HG03342 (cell line): ENCODE measurements around the gene MIGA1.
"Not testable (repeated sequence)": the region's sequence is repeated elsewhere in the genome, so short reads cannot be mapped to it uniquely, and the experiment has no call there.

ENCODE experiments used
- ATAC-seq: cut with Tn5 transposase; IDR thresholded peaks from one replicate; pipeline ENCODE4 v1.9.1; 2021; ENCODE audit warnings: mild to moderate bottlenecking, moderate library complexity; ENCODE audit not compliant: unreplicated experiment

MIGA1 gene

DNA sequence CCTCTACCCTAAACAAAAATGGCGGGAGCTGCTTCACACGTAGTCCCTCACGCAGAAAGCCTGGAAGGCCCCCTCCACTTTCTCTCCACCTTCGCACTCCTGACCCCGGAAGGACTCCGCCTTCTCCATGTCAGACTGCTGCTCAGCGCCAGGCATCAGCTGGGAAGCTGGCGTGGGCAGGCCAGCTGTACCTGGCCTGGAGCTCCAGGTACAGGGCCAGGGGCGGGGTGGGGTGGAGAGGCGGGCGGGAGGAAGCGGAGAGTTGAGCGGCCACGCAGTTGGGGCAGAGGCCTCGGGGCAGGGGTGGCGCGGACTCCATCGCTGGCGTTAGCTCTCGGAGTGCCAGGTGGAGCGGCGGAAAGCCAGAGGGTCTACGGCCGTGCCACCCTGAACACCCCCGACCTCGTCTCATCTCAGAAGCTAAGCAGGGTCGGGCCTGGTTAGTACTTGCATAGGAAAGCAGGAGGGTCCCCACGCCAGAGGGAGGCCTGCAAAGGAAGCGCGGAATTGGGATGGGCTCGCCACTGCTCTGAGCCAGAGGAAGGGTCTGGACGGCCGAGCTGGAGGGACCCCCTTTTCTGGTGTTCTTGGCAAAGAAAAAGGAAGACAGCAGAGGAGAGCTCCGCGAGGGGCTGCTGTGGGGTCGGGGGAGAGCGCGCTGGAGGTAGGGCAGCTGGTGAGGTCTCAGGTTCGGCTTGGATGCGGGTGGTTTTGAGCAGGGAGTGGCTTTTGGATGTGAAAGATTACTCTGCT is at the start of gene MIGA1:
MIGA1 (plus strand) TSS at position 121 of the 753 bp plus-strand sequence. CDS start 3,604 bp downstream, outside the sequence.
- ATAC-seq = peak; percentile 90

DNA sequence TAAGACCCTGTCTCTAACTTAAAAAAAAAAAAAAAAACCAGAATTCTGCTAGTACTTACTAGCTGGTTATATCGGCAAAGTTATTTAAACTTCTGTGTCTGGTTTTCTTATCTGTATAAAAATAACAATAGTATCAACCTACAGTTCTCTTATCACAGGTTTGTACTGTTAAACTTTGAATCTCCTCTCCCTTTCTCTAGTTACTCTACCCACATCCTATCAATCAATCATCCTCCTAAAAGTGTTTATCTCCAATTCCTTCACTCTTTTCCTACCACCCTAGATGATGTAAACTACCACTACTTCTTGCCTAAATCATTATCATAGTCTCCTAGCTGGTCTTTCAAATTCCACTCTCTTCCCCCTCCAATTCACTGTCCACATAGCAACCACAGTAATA is 47.4 kb upstream of the MIGA1 start:
- no peak for ATAC-seq

- ATAC-seq = no peak
Observed at GRCh38 chr1:77739235-77739634, 40.2 kb upstream of the MIGA1 start.

- no peak for ATAC-seq
Observed at GRCh38 chr1:77741316-77741715, 38.1 kb upstream of the MIGA1 start.

DNA sequence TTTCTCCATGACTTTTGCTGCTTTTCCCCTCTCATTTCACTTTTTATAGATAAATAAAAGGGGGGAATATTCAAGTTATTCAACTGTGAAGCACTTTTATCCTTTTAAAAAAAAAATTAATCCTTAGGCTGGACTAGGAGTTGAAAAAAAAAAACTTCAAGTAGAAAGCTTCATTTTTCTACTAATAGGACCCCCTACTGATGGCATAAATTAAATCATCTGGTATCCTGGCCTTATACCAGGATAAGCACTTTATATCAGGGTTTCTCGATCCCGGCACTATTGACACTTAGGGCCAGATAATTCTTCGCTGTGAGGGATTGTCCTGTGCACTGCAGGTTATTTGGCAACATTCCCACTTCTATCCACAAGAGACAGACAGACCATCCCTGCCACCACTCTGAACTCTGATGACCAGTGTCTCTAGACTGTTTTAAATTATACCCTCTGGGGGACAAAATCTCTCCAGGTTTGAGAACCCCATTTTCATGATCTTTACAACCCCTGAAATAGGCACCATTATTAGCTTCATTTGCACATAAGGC is 37.4 kb upstream of the MIGA1 start:
- ATAC-seq = no peak

DNA sequence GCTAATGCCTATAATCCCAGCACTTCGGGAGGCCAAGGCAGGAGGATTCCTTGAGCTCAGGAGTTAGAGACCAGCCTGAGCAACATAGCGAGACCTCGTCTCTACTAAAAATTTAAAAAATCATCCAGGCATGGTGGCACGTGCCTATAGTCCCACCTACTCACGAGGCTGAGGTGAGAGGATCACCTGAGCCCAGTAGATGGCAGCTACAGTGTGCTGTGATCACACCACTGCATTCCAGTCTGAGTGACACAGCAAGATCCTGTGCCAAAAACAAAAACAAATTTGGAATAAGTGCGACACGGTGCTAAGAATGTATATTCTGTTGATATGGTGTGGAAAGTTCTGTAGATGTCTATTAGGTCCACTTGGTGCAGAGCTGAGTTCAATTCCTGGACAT is 34.9 kb upstream of the MIGA1 start:
- no peak for ATAC-seq

DNA sequence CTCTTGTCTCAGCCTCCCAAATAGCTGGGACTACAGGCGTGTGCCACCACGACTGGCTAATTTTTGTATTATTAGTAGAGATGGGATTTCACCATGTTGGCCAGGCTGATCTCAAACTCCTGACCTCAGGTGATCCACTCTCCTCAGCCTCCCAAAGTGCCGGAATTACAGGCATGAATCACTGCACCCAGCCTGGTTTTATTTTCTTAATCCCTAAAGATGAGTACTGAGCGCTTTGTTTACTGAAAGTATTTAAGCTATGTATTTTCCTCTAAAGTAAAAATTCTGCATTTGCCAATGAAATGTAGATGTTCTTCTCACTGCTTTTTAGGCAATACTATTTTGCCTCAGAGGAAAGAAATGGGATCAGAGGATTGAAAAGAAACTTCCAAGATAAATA is 30.0 kb upstream of the MIGA1 start:
- not testable (repeated sequence) for ATAC-seq

GRCh38 chr1:77756052-77756754 is 23.2 kb upstream of the MIGA1 start:
- ATAC-seq = no peak

DNA sequence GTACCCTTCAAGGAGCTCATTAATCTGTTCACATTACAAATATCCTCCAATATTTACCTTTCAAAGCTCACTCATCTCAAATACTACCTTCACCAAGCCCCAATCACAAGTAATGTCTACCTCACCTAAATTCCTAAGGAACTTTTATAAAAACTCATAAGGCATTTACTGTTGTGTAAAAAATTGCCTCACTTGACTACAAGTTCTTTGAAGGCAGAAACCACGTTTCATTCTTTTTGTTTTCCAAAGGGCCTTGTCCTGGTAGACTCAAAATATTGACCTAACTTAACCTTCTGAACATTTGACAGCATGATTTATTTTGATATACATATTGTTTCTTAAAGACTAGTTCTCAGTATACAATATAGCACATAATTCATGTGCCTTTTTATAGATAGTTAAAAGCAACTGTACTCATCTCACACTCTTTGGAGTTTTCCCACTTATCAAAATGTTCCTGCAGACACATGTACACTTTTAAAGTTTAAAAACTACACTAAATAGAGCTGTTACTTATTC is 22.3 kb upstream of the MIGA1 start:
- ATAC-seq = no peak

GRCh38 chr1:77757603-77758002 is 21.8 kb upstream of the MIGA1 start:
- no peak for ATAC-seq

DNA sequence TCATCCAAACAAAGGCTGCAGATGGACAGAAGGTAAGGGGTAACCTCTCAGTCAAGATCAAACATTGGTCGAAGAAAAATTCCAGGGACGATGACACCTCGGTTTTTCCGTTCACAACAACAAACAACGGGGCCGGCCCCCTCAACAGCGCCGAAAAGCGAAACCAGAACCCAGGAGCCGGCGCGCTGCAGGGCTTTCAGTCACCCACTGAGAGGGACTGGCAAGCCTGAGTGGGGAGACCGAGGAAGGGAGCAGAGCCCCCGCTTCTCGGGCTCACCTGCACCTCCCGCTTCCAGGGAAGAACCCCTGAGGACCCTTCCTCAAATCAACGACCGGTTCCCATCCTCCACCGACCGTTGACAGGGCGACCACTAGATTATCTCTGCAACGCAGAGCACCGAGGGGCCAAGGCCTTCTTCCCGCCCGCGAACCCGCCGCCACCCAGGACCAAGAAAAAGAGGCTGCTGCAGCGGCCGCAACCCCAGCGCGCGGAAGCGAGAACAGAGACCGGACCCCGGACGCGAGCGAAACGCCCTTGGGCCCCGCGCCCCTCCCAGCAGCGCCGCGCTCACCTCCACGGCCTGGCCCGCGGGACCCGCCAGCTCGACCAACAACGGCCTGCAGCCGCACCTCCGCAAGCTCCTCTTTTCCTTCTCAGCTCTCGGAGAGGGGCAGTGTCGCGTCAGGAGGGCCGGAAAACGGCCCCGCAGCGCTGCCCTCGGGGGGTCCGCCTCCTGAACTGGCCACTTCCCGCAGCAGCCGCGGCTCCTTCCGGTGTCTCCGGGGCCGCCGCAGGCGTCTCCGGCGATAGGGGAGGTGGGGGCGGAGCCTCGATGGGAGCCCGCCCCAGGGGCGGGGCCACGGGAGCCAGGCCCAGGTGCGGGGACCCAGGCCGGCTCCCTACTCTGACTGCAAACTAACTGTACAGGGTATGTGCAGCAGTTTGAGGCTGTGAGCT is 20.1 kb upstream of the MIGA1 start, which contains the start of gene USP33:
USP33 (minus strand) TSS at position 782 of the 958 bp plus-strand sequence. CDS start 18,155 bp downstream, outside the sequence.
- ATAC-seq = peak; percentile 96

GRCh38 chr1:77762072-77762476 is 17.4 kb upstream of the MIGA1 start:
- no peak for ATAC-seq

GRCh38 chr1:77768006-77768405 is 11.4 kb upstream of the MIGA1 start:
- no peak for ATAC-seq

- no peak for ATAC-seq
Observed at GRCh38 chr1:77776007-77776700, 3.3 kb upstream of the MIGA1 start.

DNA sequence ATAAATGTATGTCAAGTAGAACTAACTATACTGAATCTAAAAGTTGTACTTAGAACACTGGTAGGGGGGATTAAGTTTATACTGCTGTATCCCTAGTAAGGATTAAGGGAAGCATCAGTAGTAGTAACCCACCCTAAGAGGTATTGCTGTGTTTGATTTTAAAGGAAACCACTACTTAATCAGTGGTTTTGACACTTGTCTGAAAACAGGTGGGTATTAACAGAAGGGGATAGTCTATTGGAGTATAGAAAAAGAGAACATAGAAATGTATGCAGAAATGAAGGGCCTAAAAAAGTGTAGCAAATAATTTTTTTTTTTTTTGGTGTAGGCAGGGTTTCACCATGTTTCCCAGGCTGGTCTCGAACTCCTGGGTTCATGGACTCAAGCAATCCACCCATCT is 2.2 kb downstream of the MIGA1 start:
- no peak for ATAC-seq

DNA sequence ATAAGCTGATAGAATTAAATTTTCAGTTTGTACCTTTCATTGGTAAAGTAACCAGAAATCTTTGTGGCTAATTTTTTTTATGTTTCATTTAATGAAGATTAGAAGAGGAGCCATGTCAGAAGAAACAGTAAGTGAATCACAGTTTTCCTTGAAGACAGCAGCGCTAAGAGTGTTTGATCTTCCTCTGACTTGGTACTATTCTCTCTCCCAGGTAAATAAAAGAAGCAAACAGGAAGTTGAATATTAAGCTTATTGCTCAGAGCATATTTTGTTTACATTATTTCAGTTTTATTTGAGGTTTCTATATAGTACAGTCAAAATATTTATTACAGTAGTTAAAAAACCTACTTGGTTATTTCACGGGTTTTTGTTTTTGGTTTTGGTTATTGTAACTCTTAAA is 3.7 kb downstream of the MIGA1 start:
- no peak for ATAC-seq

DNA sequence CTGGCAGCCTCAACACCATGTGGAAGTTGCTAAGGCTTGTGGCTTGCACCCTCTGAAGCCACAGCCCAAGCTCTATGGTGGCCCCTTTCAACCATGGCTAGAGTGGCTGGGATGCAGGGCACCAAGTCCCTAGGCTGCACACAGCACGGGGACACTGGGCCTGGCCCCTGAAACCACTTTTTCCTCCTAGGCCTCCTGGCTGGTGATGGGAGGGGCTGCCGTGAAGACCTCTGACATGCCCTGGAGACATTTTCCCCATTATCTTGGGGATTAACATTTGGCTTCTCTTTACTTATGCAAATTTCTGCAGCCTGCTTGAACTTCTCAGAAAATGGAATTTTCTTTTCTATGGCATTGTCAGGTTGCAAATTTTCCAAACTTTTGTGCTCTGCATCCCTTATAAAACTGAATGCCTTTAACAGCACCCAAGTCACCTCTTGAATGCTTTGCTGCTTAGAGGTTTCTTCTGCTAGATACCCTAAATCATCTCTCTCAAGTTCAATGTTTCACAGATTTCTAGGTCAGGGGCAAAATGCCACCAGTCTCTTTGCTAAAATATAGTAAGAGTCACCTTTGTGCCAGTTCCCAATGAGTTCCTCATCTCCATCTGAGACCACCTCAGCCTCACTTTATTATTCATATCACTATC is 6.8 kb downstream of the MIGA1 start:
- not testable (repeated sequence) for ATAC-seq

- no peak for ATAC-seq
Observed at GRCh38 chr1:77794550-77794949, 15.1 kb downstream of the MIGA1 start.

DNA sequence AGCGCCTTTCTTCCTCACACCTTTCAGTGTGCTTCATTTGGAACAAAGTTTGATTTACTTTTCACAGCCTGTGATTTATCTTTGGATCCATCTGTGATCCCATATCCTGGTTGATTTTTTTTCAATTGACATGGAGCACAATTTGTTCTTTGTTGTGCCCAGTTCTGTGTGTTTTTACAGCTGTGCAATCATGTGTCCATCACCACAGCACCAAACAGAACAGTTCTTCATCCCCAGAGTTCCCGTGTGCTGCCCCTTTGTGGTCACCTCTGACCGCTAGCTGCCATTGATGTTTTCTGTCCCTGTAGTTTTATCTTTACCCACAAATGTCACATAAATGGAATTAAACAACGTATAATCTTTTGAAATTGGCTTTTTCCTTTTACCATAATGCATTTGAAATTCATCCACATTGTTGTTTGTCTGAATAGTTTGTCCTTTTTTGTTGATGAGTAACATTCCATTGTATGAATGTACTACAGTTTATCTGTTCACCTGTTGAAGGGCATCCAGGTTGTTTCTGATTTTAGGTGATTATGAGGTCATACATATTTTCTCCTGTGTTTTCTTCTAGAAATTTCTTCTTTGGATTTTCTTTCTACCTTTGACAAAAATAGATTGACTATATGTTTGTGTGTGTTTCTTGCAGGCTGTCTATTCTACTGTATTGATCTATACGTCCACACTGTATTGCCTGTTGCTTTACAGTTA is 17.4 kb downstream of the MIGA1 start:
- no peak for ATAC-seq
